HEK293T (cell line): ENCODE measurements around the gene GFI1B.

Source experiments
- CTCF ChIA-PET: fragments of 350-600 bp; formaldehyde crosslinking; extraction: SDS; loops from one replicate; lab custom pipeline; 2021; ENCODE audit warnings: antibody characterized with exemption, inconsistent platforms; lab: Yijun Ruan, JAX
- POLR2A ChIA-PET: fragments of 350-600 bp; formaldehyde crosslinking; extraction: SDS; loops from one replicate; lab custom pipeline; 2020; ENCODE audit warnings: antibody characterized with exemption, inconsistent platforms; lab: Yijun Ruan, JAX
- DNase-seq: peaks from one replicate; pipeline ENCODE4 v3.0.0; 2012; ENCODE audit warnings: mixed read lengths; ENCODE audit errors: extremely low spot score
- ARNT ChIP-seq: fragments of 450-650 bp; IDR thresholded peaks from 2 replicates; pipeline ENCODE4 v1.6.1; 2017; ENCODE audit warnings: mild to moderate bottlenecking
- BHLHE40 ChIP-seq: fragments of 450-650 bp; IDR thresholded peaks from 2 replicates; pipeline ENCODE4 v1.6.1; 2016; ENCODE audit warnings: mild to moderate bottlenecking, moderate library complexity, borderline replicate concordance
- CTBP1 ChIP-seq: fragments of 450-650 bp; IDR thresholded peaks from 2 replicates; pipeline ENCODE4 v1.6.1; 2016; ENCODE audit warnings: borderline replicate concordance
- ELF4 ChIP-seq: fragments of 450-650 bp; IDR thresholded peaks from 2 replicates; pipeline ENCODE4 v1.6.1; 2017; ENCODE audit warnings: antibody characterized with exemption
- FOXA1 ChIP-seq: fragments of 450-650 bp; IDR thresholded peaks from 2 replicates; pipeline ENCODE4 v1.6.1; 2016; ENCODE audit warnings: mild to moderate bottlenecking
- FOXK2 ChIP-seq: fragments of 450-650 bp; IDR thresholded peaks from 2 replicates; pipeline ENCODE4 v1.6.1; 2016; ENCODE audit warnings: mild to moderate bottlenecking
- FOXM1 ChIP-seq: fragments of 450-650 bp; IDR thresholded peaks from 2 replicates; pipeline ENCODE4 v1.6.1; 2017; ENCODE audit warnings: mild to moderate bottlenecking, borderline replicate concordance
- HDGF ChIP-seq: fragments of 450-650 bp; IDR thresholded peaks from 2 replicates; pipeline ENCODE4 v1.6.1; 2017; ENCODE audit warnings: antibody characterized with exemption, borderline replicate concordance
- L3MBTL2 ChIP-seq: fragments of 450-650 bp; conservative IDR thresholded peaks from 2 replicates; pipeline ENCODE4 v1.6.1; 2016; ENCODE audit warnings: mild to moderate bottlenecking
- LEF1 ChIP-seq: fragments of 450-650 bp; IDR thresholded peaks from 2 replicates; pipeline ENCODE4 v1.6.1; 2017; ENCODE audit warnings: mild to moderate bottlenecking, borderline replicate concordance
- NFRKB ChIP-seq: fragments of 450-650 bp; IDR thresholded peaks from 2 replicates; pipeline ENCODE4 v1.6.1; 2016; ENCODE audit warnings: mild to moderate bottlenecking, moderate library complexity
- SP1 ChIP-seq: fragments of 450-650 bp; IDR thresholded peaks from 2 replicates; pipeline ENCODE4 v1.6.1; 2017
- SUZ12 ChIP-seq: fragments of 450-650 bp; IDR thresholded peaks from 2 replicates; pipeline ENCODE4 v1.6.1; 2016; ENCODE audit warnings: mild to moderate bottlenecking
- TARDBP ChIP-seq: fragments of 450-650 bp; IDR thresholded peaks from 2 replicates; pipeline ENCODE4 v1.6.1; 2016
- ZNF384 ChIP-seq: fragments of 450-650 bp; IDR thresholded peaks from 2 replicates; pipeline ENCODE4 v1.6.1; 2016
- TF ChIP-seq, protein P1 (sequence below): fragments of 450-650 bp; IDR thresholded peaks from 2 replicates; pipeline ENCODE4 v1.6.1; 2016

The GFI1B gene

DNA sequence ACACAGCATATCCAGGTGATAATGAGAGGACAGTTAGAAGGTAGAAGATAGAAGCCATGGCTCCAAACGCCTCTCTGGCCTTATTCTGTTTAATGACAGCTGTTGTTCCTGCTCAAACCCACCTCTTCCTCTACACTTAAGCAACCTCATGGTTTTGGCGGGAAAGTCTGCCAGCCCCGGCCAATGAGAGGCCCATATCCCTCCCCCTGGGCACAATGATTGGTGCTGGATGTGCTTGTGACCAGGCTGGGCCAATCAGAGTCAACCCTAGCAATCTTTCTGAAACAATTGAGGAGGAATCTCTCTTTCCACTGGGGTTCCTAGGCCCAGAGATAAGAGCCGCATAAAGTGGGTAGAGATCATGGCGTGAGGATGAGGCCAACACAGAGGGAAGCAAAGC lies 4.8 kb upstream of the GFI1B start:
- ChIA-PET POLR2A (no interaction called here), CTCF (no interaction called here)
- TF ChIP-seq TARDBP (no peak), L3MBTL2 (peak; percentile 74)
- DNase-seq, result no peak

DNA sequence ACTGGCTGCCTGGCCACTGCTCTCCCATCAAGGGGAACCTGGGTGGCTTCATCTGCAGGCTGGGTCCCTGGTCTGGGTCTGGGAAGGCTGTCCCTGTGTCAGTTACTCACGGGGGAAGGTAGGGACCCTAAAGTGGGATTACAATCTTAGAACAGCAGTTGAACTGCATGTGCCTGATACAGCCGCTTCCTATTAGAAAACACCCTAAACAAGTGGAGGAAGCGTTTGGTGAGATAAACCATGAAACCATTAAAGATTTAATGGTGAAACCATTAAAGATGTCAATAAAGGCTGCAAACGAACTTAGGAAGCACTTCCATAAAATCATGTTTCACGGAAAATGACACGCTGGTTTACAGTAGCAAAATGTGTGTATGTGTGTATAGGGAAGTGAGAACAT lies 2.5 kb upstream of the GFI1B start:
- DNase-seq, result no peak
- CTCF ChIA-PET, result no interaction called here
- TF ChIP-seq FOXM1, result no peak
- no peak for TF ChIP-seq FOXK2
- TF ChIP-seq L3MBTL2, result no peak
- TF ChIP-seq, protein P1, sequence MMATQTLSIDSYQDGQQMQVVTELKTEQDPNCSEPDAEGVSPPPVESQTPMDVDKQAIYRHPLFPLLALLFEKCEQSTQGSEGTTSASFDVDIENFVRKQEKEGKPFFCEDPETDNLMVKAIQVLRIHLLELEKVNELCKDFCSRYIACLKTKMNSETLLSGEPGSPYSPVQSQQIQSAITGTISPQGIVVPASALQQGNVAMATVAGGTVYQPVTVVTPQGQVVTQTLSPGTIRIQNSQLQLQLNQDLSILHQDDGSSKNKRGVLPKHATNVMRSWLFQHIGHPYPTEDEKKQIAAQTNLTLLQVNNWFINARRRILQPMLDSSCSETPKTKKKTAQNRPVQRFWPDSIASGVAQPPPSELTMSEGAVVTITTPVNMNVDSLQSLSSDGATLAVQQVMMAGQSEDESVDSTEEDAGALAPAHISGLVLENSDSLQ, result no peak
- TF ChIP-seq BHLHE40, result no peak
- no peak for TF ChIP-seq ELF4
- no peak for TF ChIP-seq SP1
- TF ChIP-seq ZNF384, result no peak
- POLR2A ChIA-PET, result no interaction called here

DNA sequence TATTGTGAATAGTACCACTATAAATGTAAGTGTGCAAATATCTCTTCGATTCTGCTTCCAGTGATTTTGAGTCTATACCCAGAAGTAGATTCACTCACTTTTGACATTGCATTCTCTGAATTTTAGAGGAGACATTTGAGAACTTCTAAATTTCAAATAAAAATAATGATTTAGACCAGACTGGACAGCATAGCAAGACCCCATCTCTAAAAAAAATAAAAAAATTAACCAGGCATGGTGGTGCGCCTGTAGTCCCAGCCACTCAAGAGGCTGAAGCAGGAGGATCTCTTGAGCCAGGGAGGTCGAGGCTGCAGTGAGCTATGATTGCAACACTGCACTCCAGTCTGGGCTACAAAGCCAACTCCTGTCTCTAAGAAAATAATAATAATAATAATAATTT lies 1.9 kb upstream of the GFI1B start:
- DNase-seq, result no peak
- POLR2A ChIA-PET, result interaction anchor here (1.1 kb wide), 1 partner anchor 54 kb away, joined by 5 read pairs; the partner anchor contains the start of gene GTF3C5
- CTCF ChIA-PET, result no interaction called here
- TF ChIP-seq FOXA1 (no peak), ELF4 (no peak), L3MBTL2 (no peak), ZNF384 (no peak), NFRKB (no peak), HDGF (no peak), LEF1 (no peak), FOXM1 (no peak)
- TF ChIP-seq, protein P1, result no peak

DNA sequence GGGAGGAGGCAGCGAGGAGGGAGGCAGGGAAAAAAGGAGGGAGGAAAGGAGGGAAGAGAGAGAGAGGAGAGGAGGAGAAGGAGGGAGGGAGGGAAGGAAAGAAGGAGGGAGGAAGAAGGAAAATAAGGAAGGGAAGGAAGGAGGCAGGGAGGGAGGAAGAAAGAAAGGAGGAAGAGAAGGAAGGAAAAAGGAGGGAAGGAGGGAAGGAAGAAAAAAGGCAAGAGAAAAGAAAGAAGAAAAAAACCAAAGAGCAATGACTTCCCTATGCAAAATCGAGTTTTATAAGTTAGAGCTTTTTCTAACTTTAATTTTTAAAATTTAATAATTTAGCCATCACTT lies 413 bp upstream of the GFI1B start:
- no peak for DNase-seq
- ChIA-PET CTCF (no interaction called here), POLR2A (no interaction called here)
- TF ChIP-seq NFRKB (no peak), ARNT (no peak), TARDBP (no peak), FOXA1 (no peak), FOXK2 (no peak), BHLHE40 (no peak), L3MBTL2 (no peak), CTBP1 (no peak)
- TF ChIP-seq, protein P1, result no peak

DNA sequence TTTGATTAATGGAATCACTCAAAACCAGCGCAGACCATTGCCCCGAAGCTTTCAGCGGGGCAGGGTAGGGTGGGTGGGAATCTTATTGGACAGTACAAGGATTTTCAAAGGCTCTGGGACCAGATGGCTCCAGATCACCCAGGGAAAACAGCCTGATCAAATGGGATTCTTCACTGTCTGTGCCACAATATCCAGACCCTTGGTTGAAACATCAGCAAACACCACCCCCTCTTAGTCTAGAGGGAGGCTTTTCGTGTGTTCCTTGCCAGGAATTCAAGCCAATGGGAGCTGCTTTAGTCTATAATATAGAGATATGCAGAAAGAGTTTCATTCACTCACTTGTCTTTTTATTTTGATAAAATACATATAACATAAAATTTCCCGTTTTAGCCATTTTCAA lies 1.7 kb downstream of the GFI1B start:
- TF ChIP-seq ARNT, result no peak
- no peak for TF ChIP-seq BHLHE40
- TF ChIP-seq CTBP1, result no peak
- TF ChIP-seq ELF4, result no peak
- no peak for TF ChIP-seq SP1
- TF ChIP-seq, protein P1, result no peak
- TF ChIP-seq L3MBTL2, result no peak
- TF ChIP-seq LEF1, result no peak
- TF ChIP-seq FOXA1, result no peak
- TF ChIP-seq TARDBP, result no peak
- no peak for TF ChIP-seq FOXK2
- no peak for TF ChIP-seq SUZ12
- TF ChIP-seq ZNF384, result no peak
- TF ChIP-seq NFRKB, result no peak
- no peak for TF ChIP-seq HDGF
- TF ChIP-seq FOXM1, result no peak
- ChIA-PET POLR2A (no interaction called here), CTCF (no interaction called here)
- no peak for DNase-seq

DNA sequence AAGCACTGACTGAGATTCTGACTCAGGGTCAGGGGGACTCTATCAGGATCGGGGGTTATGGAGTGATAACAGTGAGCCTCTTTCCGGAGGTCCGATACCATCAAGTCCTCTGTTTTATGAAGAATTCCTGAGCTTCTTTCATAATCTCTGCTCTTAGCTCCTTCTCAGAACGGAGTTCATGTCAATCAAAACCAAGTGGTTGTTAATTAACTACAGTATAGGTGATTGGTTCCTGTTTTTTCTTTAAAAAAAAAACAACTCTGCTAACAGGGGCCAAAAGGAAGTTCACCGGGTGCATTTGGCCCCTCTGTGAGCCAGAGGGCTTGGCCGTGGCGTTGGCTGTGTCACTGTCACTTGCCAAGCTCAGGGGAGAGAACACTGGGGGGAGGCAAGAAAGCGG lies 4.0 kb downstream of the GFI1B start:
- TF ChIP-seq HDGF, result no peak
- no peak for TF ChIP-seq TARDBP
- TF ChIP-seq FOXK2, result no peak
- TF ChIP-seq ZNF384, result no peak
- TF ChIP-seq L3MBTL2, result no peak
- TF ChIP-seq CTBP1, result no peak
- no peak for TF ChIP-seq NFRKB
- TF ChIP-seq LEF1, result no peak
- TF ChIP-seq SP1, result no peak
- no peak for TF ChIP-seq FOXA1
- TF ChIP-seq ELF4, result no peak
- no peak for TF ChIP-seq FOXM1
- ChIA-PET POLR2A (interaction anchor here (1.1 kb wide), 1 partner anchor 48 kb away, joined by 3 read pairs; no protein-coding TSS in a partner anchor), CTCF (no interaction called here)
- no peak for DNase-seq
